Stomach smooth muscle (tissue), 2 donors: ENCODE results near the gene ANGPTL8.

Experiments
- H3K27ac ChIP-seq: one replicate; pipeline ENCODE4 v1.7.0; 2013; ENCODE audit warnings: mild to moderate bottlenecking, low read length, inconsistent platforms
- H3K27me3 ChIP-seq, 2 donors: one replicate each; pipeline ENCODE4 v1.7.0; 2013; ENCODE audit warnings: low read length in 2 of 2; ENCODE audit not compliant: insufficient read depth in 2 of 2, control insufficient read depth in 1 of 2
- H3K36me3 ChIP-seq, 2 donors: one replicate each; pipeline ENCODE4 v1.7.0; 2013; ENCODE audit warnings: low read length in 2 of 2; ENCODE audit not compliant: control insufficient read depth in 2 of 2, insufficient read depth in 2 of 2
- H3K4me1 ChIP-seq: one replicate; pipeline ENCODE4 v1.7.0; 2013; ENCODE audit warnings: low read length; ENCODE audit not compliant: control insufficient read depth, insufficient read depth
- H3K4me3 ChIP-seq, 2 donors: one replicate each; pipeline ENCODE4 v1.7.0; 2013; ENCODE audit warnings: low read length in 2 of 2
- H3K9ac ChIP-seq, 2 donors: one replicate each; pipeline ENCODE4 v1.7.0; 2013; ENCODE audit warnings: low read length in 2 of 2, mild to moderate bottlenecking in 1 of 2
- H3K9me3 ChIP-seq, 2 donors: one replicate each; pipeline ENCODE4 v1.7.0; 2013; ENCODE audit warnings: low read length in 2 of 2; ENCODE audit not compliant: control insufficient read depth in 2 of 2
- donor health status: healthy.
- donor health status: Pancreatic carcinoma.

The ANGPTL8 gene

GRCh38 chr19:11278670-11279069 lies 39.3 kb downstream of the ANGPTL8 start:
- H3K36me3 ChIP-seq, result no peaks in the 10 kb centered on the region

GRCh38 chr19:11279505-11280236 lies 40.3 kb downstream of the ANGPTL8 start:
- Histone ChIP-seq H3K9me3 (no peaks in the 10 kb centered on the region), H3K9ac (no peak overlapping the region), H3K4me1 (no peaks in the 10 kb centered on the region), H3K27ac (no peak overlapping the region), H3K4me3 (no peak overlapping the region), H3K36me3 (no peaks in the 10 kb centered on the region), H3K27me3 (no peaks in the 10 kb centered on the region)

More at GRCh38 chr19:11278670-11279069, 39.3 kb downstream of the ANGPTL8 start:
- Histone ChIP-seq H3K4me1 (no peaks in the 10 kb centered on the region), H3K27me3 (no peaks in the 10 kb centered on the region), H3K9ac (no peak overlapping the region), H3K27ac (no peak overlapping the region), H3K4me3 (no peak overlapping the region), H3K9me3 (no peaks in the 10 kb centered on the region)

GRCh38 chr19:11281356-11282049 lies 42.1 kb downstream of the ANGPTL8 start:
- Histone ChIP-seq H3K4me1 (no peaks in the 10 kb centered on the region), H3K27ac (no peak overlapping the region), H3K9ac (no peak overlapping the region), H3K27me3 (no peaks in the 10 kb centered on the region), H3K9me3 (no peaks in the 10 kb centered on the region), H3K36me3 (no peaks in the 10 kb centered on the region), H3K4me3 (no peak overlapping the region)

- H3K9ac ChIP-seq, result no peak overlapping the region
- no peak overlapping the region for H3K27ac ChIP-seq
- H3K4me1 ChIP-seq, result no peaks in the 10 kb centered on the region
- no peaks in the 10 kb centered on the region for H3K36me3 ChIP-seq
- no peak overlapping the region for H3K4me3 ChIP-seq
- H3K27me3 ChIP-seq, result no peaks in the 10 kb centered on the region
- H3K9me3 ChIP-seq, result no peaks in the 10 kb centered on the region
Measured at GRCh38 chr19:11284515-11284914, 45.1 kb downstream of the ANGPTL8 start.

- H3K27me3 ChIP-seq, result no peaks in the 10 kb centered on the region
- no peak overlapping the region for H3K9ac ChIP-seq
- H3K27ac ChIP-seq, result no peak overlapping the region
Measured at GRCh38 chr19:11286312-11286974, 47.0 kb downstream of the ANGPTL8 start.

GRCh38 chr19:11288349-11288748 lies 48.9 kb downstream of the ANGPTL8 start:
- Histone ChIP-seq H3K4me3 (no peak overlapping the region), H3K4me1 (no peaks in the 10 kb centered on the region), H3K27me3 (no peaks in the 10 kb centered on the region), H3K9ac (no peak overlapping the region), H3K9me3 (no peaks in the 10 kb centered on the region), H3K27ac (no peak overlapping the region), H3K36me3 (no peaks in the 10 kb centered on the region)

More at GRCh38 chr19:11286312-11286974, 47.0 kb downstream of the ANGPTL8 start:
- no peaks in the 10 kb centered on the region for H3K36me3 ChIP-seq
- H3K9me3 ChIP-seq, result no peaks in the 10 kb centered on the region
- no peaks in the 10 kb centered on the region for H3K4me1 ChIP-seq
- H3K4me3 ChIP-seq, result no peak overlapping the region

GRCh38 chr19:11290256-11290655 lies 50.8 kb downstream of the ANGPTL8 start:
- Histone ChIP-seq H3K9me3 (no peaks in the 10 kb centered on the region), H3K36me3 (no peaks in the 10 kb centered on the region), H3K4me1 (peaks cover 4% of the 10 kb centered on the region), H3K9ac (no peak overlapping the region), H3K4me3 (no peak overlapping the region), H3K27ac (no peak overlapping the region), H3K27me3 (no peaks in the 10 kb centered on the region)

- Histone ChIP-seq H3K9me3 (no peaks in the 10 kb centered on the region), H3K27me3 (no peaks in the 10 kb centered on the region), H3K4me3 (no peak overlapping the region), H3K36me3 (no peaks in the 10 kb centered on the region), H3K27ac (no peak overlapping the region), H3K4me1 (peaks cover 4% of the 10 kb centered on the region), H3K9ac (no peak overlapping the region)
Measured at GRCh38 chr19:11291415-11291814, 52.0 kb downstream of the ANGPTL8 start.
